Epithelial cell of esophagus (primary cell): ENCODE measurements around the gene SLC30A1.
"Not testable (repeated sequence)": the region's sequence is repeated elsewhere in the genome, so short reads cannot be mapped to it uniquely, and the experiment has no call there.

Source experiments
- DNase-seq: peaks from one replicate; pipeline ENCODE4 v3.0.0; 2010; ENCODE audit warnings: low read depth
- H3K4me3 ChIP-seq: 2 replicates; pipeline ENCODE4 v1.5.1; 2011; ENCODE audit warnings: mild to moderate bottlenecking, low read length, control low read depth
- TF ChIP-seq, protein P1 (sequence below): IDR thresholded peaks from 2 replicates; pipeline ENCODE4 v1.5.1; 2011; ENCODE audit warnings: low read depth, mild to moderate bottlenecking, low read length, control low read depth, inconsistent platforms; ENCODE audit not compliant: insufficient read depth; ENCODE audit errors: missing control alignments

Gene SLC30A1

GRCh38 chr1:211546543-211546942 is 32.4 kb downstream of the SLC30A1 start:
- H3K4me3 ChIP-seq = no peak overlapping the region
- DNase-seq = no peak
- TF ChIP-seq, protein P1, sequence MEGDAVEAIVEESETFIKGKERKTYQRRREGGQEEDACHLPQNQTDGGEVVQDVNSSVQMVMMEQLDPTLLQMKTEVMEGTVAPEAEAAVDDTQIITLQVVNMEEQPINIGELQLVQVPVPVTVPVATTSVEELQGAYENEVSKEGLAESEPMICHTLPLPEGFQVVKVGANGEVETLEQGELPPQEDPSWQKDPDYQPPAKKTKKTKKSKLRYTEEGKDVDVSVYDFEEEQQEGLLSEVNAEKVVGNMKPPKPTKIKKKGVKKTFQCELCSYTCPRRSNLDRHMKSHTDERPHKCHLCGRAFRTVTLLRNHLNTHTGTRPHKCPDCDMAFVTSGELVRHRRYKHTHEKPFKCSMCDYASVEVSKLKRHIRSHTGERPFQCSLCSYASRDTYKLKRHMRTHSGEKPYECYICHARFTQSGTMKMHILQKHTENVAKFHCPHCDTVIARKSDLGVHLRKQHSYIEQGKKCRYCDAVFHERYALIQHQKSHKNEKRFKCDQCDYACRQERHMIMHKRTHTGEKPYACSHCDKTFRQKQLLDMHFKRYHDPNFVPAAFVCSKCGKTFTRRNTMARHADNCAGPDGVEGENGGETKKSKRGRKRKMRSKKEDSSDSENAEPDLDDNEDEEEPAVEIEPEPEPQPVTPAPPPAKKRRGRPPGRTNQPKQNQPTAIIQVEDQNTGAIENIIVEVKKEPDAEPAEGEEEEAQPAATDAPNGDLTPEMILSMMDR = no peak

GRCh38 chr1:211543025-211543424 is 35.9 kb downstream of the SLC30A1 start:
- no peak overlapping the region for H3K4me3 ChIP-seq
- TF ChIP-seq, protein P1 = no peak
- no peak for DNase-seq

GRCh38 chr1:211541720-211542477 is 37.1 kb downstream of the SLC30A1 start:
- H3K4me3 ChIP-seq = no peak overlapping the region
- TF ChIP-seq, protein P1 = no peak
- peak; percentile 62 for DNase-seq

DNA sequence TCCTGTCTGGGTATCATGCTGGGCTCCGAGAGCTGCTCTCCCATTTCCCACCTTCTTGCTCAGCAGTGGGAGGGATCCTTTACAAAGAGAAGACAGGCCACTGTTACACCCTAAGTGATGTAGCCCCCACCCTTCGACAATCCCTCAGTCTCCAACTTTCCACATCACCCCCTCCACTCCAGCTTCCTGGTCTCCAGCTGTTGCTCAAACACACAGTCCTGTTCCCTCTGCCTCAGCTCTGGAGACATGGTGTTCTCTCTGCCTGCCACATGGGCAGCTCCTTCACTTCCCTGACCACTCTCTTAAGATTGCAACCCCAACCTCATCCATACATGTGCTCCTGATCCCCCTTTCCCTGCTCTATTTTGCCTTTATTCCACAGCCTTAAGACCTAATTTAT is 37.7 kb downstream of the SLC30A1 start:
- no peak overlapping the region for H3K4me3 ChIP-seq
- TF ChIP-seq, protein P1 = no peak
- no peak for DNase-seq

DNA sequence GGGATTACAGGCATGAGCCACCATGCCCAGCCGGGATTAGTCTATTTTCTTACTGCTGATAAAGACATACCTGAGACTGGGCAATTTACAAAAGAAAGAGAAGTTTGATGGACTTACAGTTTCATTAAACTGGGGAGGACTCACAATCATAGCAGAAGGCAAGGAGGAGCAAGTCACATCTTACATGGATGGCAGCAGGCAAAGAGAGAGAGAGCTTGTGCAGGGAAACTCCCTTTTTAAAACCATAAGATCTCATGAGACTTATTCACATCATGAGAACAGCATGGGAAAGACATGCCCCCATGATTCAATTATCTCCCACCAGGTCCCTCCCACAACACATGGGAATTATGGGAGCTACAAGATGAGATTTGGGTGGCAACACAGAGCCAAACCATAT is 38.1 kb downstream of the SLC30A1 start:
- not testable (repeated sequence) for H3K4me3 ChIP-seq, DNase-seq

DNA sequence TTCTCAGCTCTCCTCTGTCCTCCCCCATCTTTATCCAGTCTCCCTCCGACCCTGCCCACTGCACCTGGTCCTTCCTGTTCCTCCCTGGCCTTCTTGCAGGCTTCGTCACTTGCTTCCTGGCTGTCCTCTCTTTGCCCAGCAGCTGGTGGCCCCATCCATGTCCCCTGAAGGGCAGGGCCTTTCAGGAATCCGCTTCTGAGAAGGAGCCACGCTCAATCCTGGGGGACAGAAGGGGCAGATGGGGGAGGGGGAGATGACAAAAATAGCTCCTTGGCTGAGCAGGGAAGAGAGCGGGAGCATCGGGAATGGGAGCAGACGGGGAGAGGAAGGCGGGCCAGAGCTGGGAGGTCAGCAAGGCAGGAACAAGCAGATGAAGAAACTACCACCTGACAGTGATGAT is 40.7 kb downstream of the SLC30A1 start:
- H3K4me3 ChIP-seq = no peak overlapping the region
- no peak for DNase-seq
- TF ChIP-seq, protein P1 = no peak

- no peak overlapping the region for H3K4me3 ChIP-seq
- DNase-seq = peak; percentile 49
- TF ChIP-seq, protein P1 = no peak
Measured at GRCh38 chr1:211537253-211537652, 41.7 kb downstream of the SLC30A1 start.
